Epithelial cell of prostate (primary cell): ENCODE measurements around the gene PLA2G2D.

Source experiments
- DNase-seq: peaks from one replicate; pipeline ENCODE4 v3.0.0-alpha.2; 2011; ENCODE audit warnings: low read depth, low spot score
- H3K27ac ChIP-seq: fragments of 450-650 bp; 2 replicates; pipeline ENCODE4 v1.5.1; 2017; ENCODE audit warnings: mild to moderate bottlenecking

Gene PLA2G2D

DNA sequence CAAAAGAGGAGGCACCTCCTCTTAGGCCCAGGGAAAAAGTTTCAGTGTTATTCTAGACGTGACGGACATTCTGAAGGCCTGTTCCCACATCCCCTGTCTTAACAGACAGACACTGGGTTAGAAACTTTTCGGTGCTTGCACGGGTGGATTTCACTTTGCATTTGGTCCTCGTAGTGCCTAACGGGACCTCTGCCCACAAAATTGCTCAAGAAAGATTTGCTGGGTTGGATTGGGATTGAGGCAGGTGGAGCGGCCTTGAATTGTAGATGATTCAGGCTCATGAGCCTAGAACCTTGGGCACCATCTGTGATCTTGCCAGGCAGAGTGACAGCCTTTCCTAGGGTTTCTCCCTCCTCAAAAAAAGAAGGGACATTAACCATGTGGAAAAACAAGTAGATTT lies 46.6 kb downstream of the PLA2G2D start:
- no peak overlapping the region for H3K27ac ChIP-seq
- DNase-seq: no peak

DNA sequence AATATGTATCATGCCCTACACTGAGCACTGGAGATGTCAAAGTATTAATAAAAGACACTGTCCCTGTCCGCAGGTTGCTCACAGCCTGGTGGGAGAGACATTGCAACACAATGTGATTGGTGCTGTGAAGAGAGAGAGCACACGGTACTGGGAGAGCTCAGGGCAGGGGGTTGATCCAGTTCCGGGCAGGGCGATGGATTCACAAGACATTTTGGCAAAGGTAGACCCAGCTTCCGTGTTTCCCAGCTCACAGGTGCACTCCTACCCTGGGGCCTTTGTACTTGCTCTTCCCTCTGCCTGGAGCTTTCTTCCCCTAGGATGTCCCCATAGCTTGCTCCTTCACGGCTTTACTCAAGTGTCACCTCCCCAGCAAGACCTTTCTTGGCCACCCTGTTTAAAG lies 47.9 kb downstream of the PLA2G2D start:
- no peak for DNase-seq
- no peak overlapping the region for H3K27ac ChIP-seq

DNA sequence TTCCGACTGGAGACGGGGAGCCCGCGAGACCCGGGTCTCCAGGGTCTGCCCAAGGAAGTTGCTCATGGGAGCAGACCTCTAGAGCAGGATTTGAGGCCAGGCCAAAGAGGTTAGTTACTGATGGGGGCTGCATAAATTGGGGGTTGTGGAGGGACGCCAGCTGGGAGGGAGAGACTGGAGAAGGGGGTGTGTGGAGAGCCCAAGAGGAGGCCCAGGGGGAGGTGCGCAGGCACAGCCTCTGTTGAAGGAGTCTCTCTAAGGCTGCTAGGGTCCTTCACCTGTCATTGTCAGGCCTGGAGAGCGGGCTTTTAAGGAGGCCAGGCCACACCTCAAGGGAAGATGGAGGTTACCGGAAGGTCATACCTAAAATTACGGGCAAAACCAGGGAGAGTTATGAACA lies 49.0 kb downstream of the PLA2G2D start:
- no peak for DNase-seq
- H3K27ac ChIP-seq: no peak overlapping the region

DNA sequence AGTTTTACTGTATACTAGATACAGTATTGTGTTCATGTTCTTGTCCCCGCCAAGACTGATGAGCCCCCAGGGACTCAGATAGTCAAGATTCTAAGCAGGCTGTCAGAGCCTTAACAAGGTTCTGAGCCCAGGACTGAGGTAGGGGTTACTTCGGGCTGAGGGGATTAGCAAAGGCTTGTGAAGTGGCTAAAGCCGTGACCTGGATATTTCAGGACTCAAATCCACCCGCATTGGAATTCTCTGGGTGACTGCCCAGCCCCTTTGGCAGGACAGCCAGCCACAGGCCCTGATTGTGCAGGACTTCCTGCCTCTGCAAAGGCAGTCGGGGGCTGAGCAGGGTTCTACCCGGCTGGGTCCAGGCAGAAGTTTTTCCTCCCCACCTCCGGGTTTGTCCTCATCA lies 49.5 kb downstream of the PLA2G2D start, which contains the start of gene PLA2G5:
Gene PLA2G5 (plus strand): TSS at position 321 of the 400 bp plus-strand sequence. CDS start 14,637 bp downstream, outside the sequence.
- H3K27ac ChIP-seq: no peak within 1 kb of the TSS
- DNase-seq: no peak

DNA sequence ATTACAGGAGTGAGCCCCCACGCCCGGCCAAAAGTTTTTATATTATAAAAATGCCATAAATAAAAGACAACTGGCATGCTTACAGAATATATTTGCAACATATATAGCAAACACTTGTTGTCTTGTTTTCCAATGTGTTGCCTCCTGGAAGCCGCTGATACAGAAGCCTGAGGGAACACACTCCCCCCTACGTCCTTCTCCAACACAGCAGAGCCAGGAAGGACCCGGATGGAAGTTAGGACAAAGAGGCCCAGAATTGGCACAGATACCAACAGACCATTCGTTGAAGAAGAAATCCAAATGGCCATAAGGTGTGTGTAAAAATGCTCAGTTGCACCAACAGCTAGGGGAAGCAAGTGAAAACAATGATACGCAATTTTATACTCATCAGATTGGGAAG lies 50.6 kb downstream of the PLA2G2D start:
- no peak overlapping the region for H3K27ac ChIP-seq
- DNase-seq: no peak

DNA sequence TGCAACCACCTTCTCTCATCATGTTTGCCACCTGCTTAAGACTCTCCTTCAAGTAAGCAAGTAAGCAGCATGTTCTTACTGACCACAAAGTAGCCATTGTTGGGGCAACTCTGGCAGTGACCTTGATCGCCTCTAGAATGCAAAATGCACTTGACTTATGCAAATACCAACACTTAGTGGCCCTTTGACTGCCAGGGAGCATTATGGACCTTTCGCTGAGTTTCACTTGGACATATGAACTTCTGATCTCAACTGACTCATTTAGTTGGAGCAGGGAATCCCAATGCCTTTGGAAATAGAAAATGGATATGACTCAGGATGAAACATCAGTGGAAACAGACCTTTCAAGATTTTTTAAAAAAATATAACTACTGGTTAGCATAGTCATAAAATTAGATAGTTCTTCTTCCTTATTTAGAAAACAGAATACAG lies 55.5 kb downstream of the PLA2G2D start:
- DNase-seq: peak; percentile 22
- no peak overlapping the region for H3K27ac ChIP-seq
